ENCODE measurements around the gene SLC10A7. TPM values are rescaled to one million over a fixed set of nuclear protein-coding genes. Genes with fewer than 3 reads are reported as not detected.
A peak's percentile ranks its signal among the peaks of the same experiment; 100 is the strongest.

Gene SLC10A7
- total and polyA plus RNA-seq, 10 of the 15 experiments (the other 5 are each of a cell fraction or from before 2014, with no cell fraction given) = 4.6 to 23.7 (median 15.6) TPM

DNA sequence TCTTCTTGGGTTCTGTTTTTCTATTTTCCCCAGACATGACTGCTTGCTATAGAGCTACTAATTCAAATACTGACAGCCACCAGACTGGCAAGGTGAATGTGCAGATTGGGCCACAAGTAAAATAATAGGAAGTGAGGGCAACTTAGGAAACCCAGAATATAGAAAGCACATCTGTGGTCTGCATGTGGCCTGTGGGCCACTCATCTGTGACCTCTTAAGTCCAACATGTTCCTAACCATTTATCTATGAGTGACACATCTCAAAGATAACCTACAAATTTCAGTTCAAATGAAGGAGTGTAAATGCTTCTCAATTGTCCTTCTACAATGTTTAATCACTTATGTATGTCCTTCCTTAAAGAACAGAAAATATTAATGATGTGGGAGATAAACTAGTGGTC is 178.5 kb downstream of the SLC10A7 start (continued):
- TF ChIP-seq, protein P1, sequence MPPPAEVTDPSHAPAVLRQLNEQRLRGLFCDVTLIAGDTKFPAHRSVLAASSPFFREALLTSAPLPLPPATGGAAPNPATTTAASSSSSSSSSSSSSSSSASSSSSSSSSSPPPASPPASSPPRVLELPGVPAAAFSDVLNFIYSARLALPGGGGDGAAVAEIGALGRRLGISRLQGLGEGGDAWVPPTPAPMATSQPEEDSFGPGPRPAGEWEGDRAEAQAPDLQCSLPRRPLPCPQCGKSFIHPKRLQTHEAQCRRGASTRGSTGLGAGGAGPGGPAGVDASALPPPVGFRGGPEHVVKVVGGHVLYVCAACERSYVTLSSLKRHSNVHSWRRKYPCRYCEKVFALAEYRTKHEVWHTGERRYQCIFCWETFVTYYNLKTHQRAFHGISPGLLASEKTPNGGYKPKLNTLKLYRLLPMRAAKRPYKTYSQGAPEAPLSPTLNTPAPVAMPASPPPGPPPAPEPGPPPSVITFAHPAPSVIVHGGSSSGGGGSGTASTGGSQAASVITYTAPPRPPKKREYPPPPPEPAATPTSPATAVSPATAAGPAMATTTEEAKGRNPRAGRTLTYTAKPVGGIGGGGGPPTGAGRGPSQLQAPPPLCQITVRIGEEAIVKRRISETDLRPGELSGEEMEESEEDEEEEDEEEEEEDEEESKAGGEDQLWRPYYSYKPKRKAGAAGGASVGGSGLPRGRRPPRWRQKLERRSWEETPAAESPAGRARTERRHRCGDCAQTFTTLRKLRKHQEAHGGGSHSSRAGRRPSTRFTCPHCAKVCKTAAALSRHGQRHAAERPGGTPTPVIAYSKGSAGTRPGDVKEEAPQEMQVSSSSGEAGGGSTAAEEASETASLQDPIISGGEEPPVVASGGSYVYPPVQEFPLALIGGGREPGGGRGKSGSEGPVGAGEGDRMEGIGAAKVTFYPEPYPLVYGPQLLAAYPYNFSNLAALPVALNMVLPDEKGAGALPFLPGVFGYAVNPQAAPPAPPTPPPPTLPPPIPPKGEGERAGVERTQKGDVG (CRISPR knock-in tag; IDR thresholded peaks at IDR 0.05) = no peak
- no peak for TF ChIP-seq CBX3 (IDR thresholded peaks at IDR 0.05; ENCODE audit: borderline replicate concordance, low read depth)
- no peak for TF ChIP-seq JUND (IDR thresholded peaks at IDR 0.05; ENCODE audit: low read depth, low read length)
- 0 out of 2 replicates have a peak, but pooled peaks have one; percentile 14 for TF ChIP-seq NR2F1 (conservative IDR thresholded peaks at IDR 0.05)
- TF ChIP-seq ATF7 (IDR thresholded peaks at IDR 0.05; ENCODE audit: low read depth) = no peak
- no peak for TF ChIP-seq SIX5 (IDR thresholded peaks at IDR 0.05; ENCODE audit: low read depth, low read length, severe bottlenecking)
- no peak for TF ChIP-seq ZNF24 (IDR thresholded peaks at IDR 0.05)
- TF ChIP-seq BCL11A (IDR thresholded peaks at IDR 0.05; ENCODE audit: low read depth, low read length) = no peak
- TF ChIP-seq, protein P2, sequence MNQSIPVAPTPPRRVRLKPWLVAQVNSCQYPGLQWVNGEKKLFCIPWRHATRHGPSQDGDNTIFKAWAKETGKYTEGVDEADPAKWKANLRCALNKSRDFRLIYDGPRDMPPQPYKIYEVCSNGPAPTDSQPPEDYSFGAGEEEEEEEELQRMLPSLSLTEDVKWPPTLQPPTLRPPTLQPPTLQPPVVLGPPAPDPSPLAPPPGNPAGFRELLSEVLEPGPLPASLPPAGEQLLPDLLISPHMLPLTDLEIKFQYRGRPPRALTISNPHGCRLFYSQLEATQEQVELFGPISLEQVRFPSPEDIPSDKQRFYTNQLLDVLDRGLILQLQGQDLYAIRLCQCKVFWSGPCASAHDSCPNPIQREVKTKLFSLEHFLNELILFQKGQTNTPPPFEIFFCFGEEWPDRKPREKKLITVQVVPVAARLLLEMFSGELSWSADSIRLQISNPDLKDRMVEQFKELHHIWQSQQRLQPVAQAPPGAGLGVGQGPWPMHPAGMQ (IDR thresholded peaks at IDR 0.05; ENCODE audit: borderline replicate concordance) = no peak
- TF ChIP-seq IRF4 (IDR thresholded peaks at IDR 0.05; ENCODE audit: low read depth, low read length) = no peak
- no peak for TF ChIP-seq NRF1 (conservative IDR thresholded peaks at IDR 0.05; ENCODE audit: low read depth, low read length)
- TF ChIP-seq RAD21 (IDR thresholded peaks at IDR 0.05; ENCODE audit: insufficient read depth, low read depth, low read length) = no peak
- TF ChIP-seq, protein P3, sequence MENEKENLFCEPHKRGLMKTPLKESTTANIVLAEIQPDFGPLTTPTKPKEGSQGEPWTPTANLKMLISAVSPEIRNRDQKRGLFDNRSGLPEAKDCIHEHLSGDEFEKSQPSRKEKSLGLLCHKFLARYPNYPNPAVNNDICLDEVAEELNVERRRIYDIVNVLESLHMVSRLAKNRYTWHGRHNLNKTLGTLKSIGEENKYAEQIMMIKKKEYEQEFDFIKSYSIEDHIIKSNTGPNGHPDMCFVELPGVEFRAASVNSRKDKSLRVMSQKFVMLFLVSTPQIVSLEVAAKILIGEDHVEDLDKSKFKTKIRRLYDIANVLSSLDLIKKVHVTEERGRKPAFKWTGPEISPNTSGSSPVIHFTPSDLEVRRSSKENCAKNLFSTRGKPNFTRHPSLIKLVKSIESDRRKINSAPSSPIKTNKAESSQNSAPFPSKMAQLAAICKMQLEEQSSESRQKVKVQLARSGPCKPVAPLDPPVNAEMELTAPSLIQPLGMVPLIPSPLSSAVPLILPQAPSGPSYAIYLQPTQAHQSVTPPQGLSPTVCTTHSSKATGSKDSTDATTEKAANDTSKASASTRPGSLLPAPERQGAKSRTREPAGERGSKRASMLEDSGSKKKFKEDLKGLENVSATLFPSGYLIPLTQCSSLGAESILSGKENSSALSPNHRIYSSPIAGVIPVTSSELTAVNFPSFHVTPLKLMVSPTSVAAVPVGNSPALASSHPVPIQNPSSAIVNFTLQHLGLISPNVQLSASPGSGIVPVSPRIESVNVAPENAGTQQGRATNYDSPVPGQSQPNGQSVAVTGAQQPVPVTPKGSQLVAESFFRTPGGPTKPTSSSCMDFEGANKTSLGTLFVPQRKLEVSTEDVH (IDR thresholded peaks at IDR 0.05; ENCODE audit: low read depth, partially characterized antibody) = no peak
- peak; percentile 50; the same call in 1 of the 2 replicates for TF ChIP-seq SPI1 (IDR thresholded peaks at IDR 0.05; ENCODE audit: borderline replicate concordance, insufficient read depth, low read depth, low read length)
- no peak for TF ChIP-seq NFXL1 (IDR thresholded peaks at IDR 0.05; ENCODE audit: borderline replicate concordance)
- TF ChIP-seq RELA (IDR thresholded peaks at IDR 0.05; ENCODE audit: borderline replicate concordance, partially characterized antibody) = no peak
- TF ChIP-seq NBN (IDR thresholded peaks at IDR 0.05) = no peak
- no peak for TF ChIP-seq SMARCA5 (IDR thresholded peaks at IDR 0.05)
- no peak for TF ChIP-seq ZNF274 (IDR thresholded peaks at IDR 0.05; ENCODE audit: insufficient read depth, insufficient read length)
- TF ChIP-seq, protein P4, sequence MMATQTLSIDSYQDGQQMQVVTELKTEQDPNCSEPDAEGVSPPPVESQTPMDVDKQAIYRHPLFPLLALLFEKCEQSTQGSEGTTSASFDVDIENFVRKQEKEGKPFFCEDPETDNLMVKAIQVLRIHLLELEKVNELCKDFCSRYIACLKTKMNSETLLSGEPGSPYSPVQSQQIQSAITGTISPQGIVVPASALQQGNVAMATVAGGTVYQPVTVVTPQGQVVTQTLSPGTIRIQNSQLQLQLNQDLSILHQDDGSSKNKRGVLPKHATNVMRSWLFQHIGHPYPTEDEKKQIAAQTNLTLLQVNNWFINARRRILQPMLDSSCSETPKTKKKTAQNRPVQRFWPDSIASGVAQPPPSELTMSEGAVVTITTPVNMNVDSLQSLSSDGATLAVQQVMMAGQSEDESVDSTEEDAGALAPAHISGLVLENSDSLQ (IDR thresholded peaks at IDR 0.05) = peak; percentile 85
- TF ChIP-seq EP300 (IDR thresholded peaks at IDR 0.05; ENCODE audit: borderline replicate concordance in 1 of 2, control insufficient read depth in 1 of 2, low read depth in 2 of 2, low read length in 2 of 2) = no peak
